HG03064 (cell line): ENCODE measurements around the gene PDCD4.
"Not testable (repeated sequence)": the region's sequence is repeated elsewhere in the genome, so short reads cannot be mapped to it uniquely, and the experiment has no call there.

Source experiments
- ATAC-seq: cut with Tn5 transposase; IDR thresholded peaks from one replicate; pipeline ENCODE4 v1.9.1; 2021; ENCODE audit warnings: low read depth; ENCODE audit not compliant: unreplicated experiment

Gene PDCD4

GRCh38 chr10:110876788-110877187, 5.1 kb downstream of the PDCD4 start:
- ATAC-seq: no peak

- ATAC-seq: no peak
Observed at GRCh38 chr10:110880012-110880411, 8.3 kb downstream of the PDCD4 start.

- no peak for ATAC-seq
Observed at GRCh38 chr10:110881247-110881646, 9.5 kb downstream of the PDCD4 start.

GRCh38 chr10:110881905-110882304, 10.2 kb downstream of the PDCD4 start:
- ATAC-seq: no peak

- ATAC-seq: no peak
Observed at GRCh38 chr10:110883924-110884323, 12.2 kb downstream of the PDCD4 start.

- no peak for ATAC-seq
Observed at GRCh38 chr10:110885932-110886674, 14.4 kb downstream of the PDCD4 start.

- ATAC-seq: no peak
Observed at GRCh38 chr10:110887560-110887959, 15.8 kb downstream of the PDCD4 start.

- ATAC-seq: no peak
Observed at GRCh38 chr10:110892602-110893288, 21.0 kb downstream of the PDCD4 start.

GRCh38 chr10:110893559-110894179, 21.9 kb downstream of the PDCD4 start:
- ATAC-seq: no peak

GRCh38 chr10:110897184-110897583, 25.5 kb downstream of the PDCD4 start:
- ATAC-seq: no peak

GRCh38 chr10:110898391-110898790, 26.7 kb downstream of the PDCD4 start:
- no peak for ATAC-seq

- ATAC-seq: no peak
Observed at GRCh38 chr10:110900983-110901382, 29.3 kb downstream of the PDCD4 start.

GRCh38 chr10:110901954-110902819, 30.5 kb downstream of the PDCD4 start:
- no peak for ATAC-seq

- ATAC-seq: no peak
Observed at GRCh38 chr10:110903280-110904278, 31.9 kb downstream of the PDCD4 start.

- no peak for ATAC-seq
Observed at GRCh38 chr10:110910138-110910537, 38.4 kb downstream of the PDCD4 start.

GRCh38 chr10:110912374-110912773, 40.6 kb downstream of the PDCD4 start:
- ATAC-seq: no peak

GRCh38 chr10:110914431-110914830, 42.7 kb downstream of the PDCD4 start:
- no peak for ATAC-seq

- ATAC-seq: no peak
Observed at GRCh38 chr10:110915035-110915434, 43.3 kb downstream of the PDCD4 start.

- not testable (repeated sequence) for ATAC-seq
Observed at GRCh38 chr10:110915600-110915999, 43.9 kb downstream of the PDCD4 start.
